ENCODE results near the gene HIPK3. TPM values are rescaled to one million over a fixed set of nuclear protein-coding genes. Genes with fewer than 3 reads are reported as not detected.

HIPK3 gene
- polyA plus RNA-seq, 1 donor (not counting 4 experiments of a cell fraction or from before 2014, with no cell fraction given) = 37.3 TPM

DNA sequence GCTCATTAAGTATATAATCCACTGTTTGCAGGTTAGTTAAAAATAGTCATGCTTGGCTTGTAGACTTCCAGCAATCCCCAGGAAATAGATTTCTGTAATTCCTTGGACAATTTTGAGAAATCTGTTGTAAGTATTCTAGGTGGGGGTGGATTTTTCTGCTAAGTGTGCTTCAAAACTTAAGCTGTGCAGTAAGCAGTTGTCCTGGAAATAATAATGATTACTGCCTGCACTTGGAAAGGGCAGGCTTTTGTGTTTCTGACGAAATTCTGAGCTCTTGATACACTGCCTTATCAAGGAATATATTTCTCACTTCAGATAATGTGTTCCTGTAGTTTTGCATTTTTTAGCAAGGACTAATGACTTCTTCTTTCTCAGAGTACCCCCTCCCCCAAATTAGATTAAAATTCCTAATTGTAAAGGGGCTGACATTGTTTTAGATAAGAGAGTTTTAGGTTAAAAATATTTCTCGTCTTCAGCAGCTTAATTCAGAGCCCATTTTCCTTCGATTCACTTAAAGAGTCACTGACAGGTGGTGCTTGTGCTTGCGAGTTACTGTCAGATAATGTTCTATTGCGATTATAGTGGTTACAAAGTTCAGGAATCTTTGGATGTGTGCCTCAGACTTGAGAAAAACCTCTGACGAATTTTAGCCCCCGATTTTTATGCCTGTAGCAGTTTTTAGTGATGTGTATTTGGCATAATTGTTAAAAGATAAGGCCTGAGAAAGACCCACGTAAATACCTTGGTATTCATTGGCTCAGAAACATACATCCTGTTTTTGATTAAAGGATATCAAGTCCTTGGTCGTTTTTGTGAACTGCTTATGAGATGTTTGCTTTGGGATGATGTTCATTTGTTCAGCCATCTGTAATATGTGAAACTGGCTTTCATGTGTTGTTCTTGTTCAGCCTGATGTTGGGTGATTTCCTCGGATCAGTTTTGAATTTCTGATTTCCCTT is 120.5 kb downstream of the HIPK3 start:
- Histone ChIP-seq H2AFZ (ENCODE audit: control insufficient read depth, low read length) (no peak overlapping the region), H3K4me2 (ENCODE audit: control insufficient read depth, extremely low read depth, insufficient read depth, low read depth, low read length) (peak overlapping the region; percentile 82), H3K9me1 (ENCODE audit: control insufficient read depth, extremely low read depth, insufficient read depth, low read length) (no peaks in the 10 kb centered on the region), H4K20me1 (ENCODE audit: control insufficient read depth, extremely low read depth, insufficient read depth, low read length) (no peaks in the 10 kb centered on the region), H3K36me3 (ENCODE audit: control insufficient read depth in 2 of 2, extremely low read depth in 1 of 2, insufficient read depth in 2 of 2, low read length in 2 of 2) (no peaks in the 10 kb centered on the region), H3K27me3 (ENCODE audit: control insufficient read depth, extremely low read depth, insufficient read depth, low read length) (peaks cover 12% of the 10 kb centered on the region), H3K4me1 (ENCODE audit: control insufficient read depth, extremely low read depth, insufficient read depth, low read length) (peaks cover 16% of the 10 kb centered on the region), H3K27ac (ENCODE audit: control insufficient read depth, insufficient read depth, low read length) (no peak overlapping the region), H3K9me3 (ENCODE audit: control insufficient read depth, low read depth, low read length) (no peaks in the 10 kb centered on the region), H3K79me2 (ENCODE audit: control insufficient read depth, insufficient read depth, low read length) (peaks cover 8% of the 10 kb centered on the region), H3K4me3 (ENCODE audit: control insufficient read depth in 2 of 3, extremely low read depth in 1 of 3, insufficient read depth in 2 of 3, low read depth in 1 of 3, low read length in 3 of 3) (peak overlapping the region; percentile 40 to 60 (median 56)), H3K9ac (ENCODE audit: control insufficient read depth, extremely low read depth, insufficient read depth, low read length) (no peak overlapping the region)
- TF ChIP-seq, protein P1, sequence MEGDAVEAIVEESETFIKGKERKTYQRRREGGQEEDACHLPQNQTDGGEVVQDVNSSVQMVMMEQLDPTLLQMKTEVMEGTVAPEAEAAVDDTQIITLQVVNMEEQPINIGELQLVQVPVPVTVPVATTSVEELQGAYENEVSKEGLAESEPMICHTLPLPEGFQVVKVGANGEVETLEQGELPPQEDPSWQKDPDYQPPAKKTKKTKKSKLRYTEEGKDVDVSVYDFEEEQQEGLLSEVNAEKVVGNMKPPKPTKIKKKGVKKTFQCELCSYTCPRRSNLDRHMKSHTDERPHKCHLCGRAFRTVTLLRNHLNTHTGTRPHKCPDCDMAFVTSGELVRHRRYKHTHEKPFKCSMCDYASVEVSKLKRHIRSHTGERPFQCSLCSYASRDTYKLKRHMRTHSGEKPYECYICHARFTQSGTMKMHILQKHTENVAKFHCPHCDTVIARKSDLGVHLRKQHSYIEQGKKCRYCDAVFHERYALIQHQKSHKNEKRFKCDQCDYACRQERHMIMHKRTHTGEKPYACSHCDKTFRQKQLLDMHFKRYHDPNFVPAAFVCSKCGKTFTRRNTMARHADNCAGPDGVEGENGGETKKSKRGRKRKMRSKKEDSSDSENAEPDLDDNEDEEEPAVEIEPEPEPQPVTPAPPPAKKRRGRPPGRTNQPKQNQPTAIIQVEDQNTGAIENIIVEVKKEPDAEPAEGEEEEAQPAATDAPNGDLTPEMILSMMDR (optimal IDR thresholded peaks at IDR 0.05 in 1 of 3, IDR thresholded peaks at IDR 0.05 in 1 of 3, conservative IDR thresholded peaks at IDR 0.05 in 1 of 3; ENCODE audit: extremely low read depth in 1 of 3, insufficient read depth in 2 of 3, low read length in 3 of 3) = no peak
- TF ChIP-seq EZH2 (IDR thresholded peaks at IDR 0.05; ENCODE audit: low read length) = no peak
- no peak for DNase-seq (ENCODE audit: low read depth, low spot score)
- dilution Hi-C loops (cut with MboI; ENCODE audit: extremely low pct_ligation_motif_present, low sequenced_read_pairs) = no loop called here
- no peak for FAIRE-seq

DNA sequence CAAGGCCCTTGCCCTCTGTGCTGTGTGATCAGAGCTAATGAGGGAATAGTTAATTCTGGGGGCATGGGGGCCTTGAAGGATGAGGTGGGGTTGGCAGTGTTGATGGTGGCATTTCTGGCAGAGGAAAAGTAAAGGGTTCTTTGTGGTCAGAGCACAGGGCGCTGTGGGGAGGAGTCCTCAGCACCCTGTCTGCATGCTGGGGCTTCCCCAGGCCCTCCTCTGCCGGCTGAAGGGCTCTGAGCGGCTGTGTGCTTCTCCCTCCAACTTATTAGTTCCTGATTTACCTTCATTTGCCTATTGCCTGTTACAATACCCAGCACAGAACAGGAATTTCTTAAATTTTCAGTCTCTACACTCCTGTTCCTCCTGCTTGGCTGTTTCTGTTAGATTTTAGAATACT is 122.8 kb downstream of the HIPK3 start:
- Histone ChIP-seq H3K9me1 (ENCODE audit: control insufficient read depth, extremely low read depth, insufficient read depth, low read length) (no peaks in the 10 kb centered on the region), H3K27me3 (ENCODE audit: control insufficient read depth, extremely low read depth, insufficient read depth, low read length) (peaks cover 12% of the 10 kb centered on the region), H3K36me3 (ENCODE audit: control insufficient read depth in 2 of 2, extremely low read depth in 1 of 2, insufficient read depth in 2 of 2, low read length in 2 of 2) (no peaks in the 10 kb centered on the region), H3K9ac (ENCODE audit: control insufficient read depth, extremely low read depth, insufficient read depth, low read length) (no peak overlapping the region), H4K20me1 (ENCODE audit: control insufficient read depth, extremely low read depth, insufficient read depth, low read length) (no peaks in the 10 kb centered on the region), H3K4me3 (ENCODE audit: control insufficient read depth in 2 of 3, extremely low read depth in 1 of 3, insufficient read depth in 2 of 3, low read depth in 1 of 3, low read length in 3 of 3) (no peak overlapping the region), H3K79me2 (ENCODE audit: control insufficient read depth, insufficient read depth, low read length) (peaks cover 8% of the 10 kb centered on the region), H3K4me2 (ENCODE audit: control insufficient read depth, extremely low read depth, insufficient read depth, low read depth, low read length) (no peak overlapping the region), H2AFZ (ENCODE audit: control insufficient read depth, low read length) (no peak overlapping the region), H3K9me3 (ENCODE audit: control insufficient read depth, low read depth, low read length) (no peaks in the 10 kb centered on the region), H3K27ac (ENCODE audit: control insufficient read depth, insufficient read depth, low read length) (no peak overlapping the region), H3K4me1 (ENCODE audit: control insufficient read depth, extremely low read depth, insufficient read depth, low read length) (peaks cover 10% of the 10 kb centered on the region)
- dilution Hi-C loops (cut with MboI; ENCODE audit: extremely low pct_ligation_motif_present, low sequenced_read_pairs) = no loop called here
- no peak for TF ChIP-seq EZH2 (IDR thresholded peaks at IDR 0.05; ENCODE audit: low read length)
- TF ChIP-seq, protein P1 (optimal IDR thresholded peaks at IDR 0.05 in 1 of 3, IDR thresholded peaks at IDR 0.05 in 1 of 3, conservative IDR thresholded peaks at IDR 0.05 in 1 of 3; ENCODE audit: extremely low read depth in 1 of 3, insufficient read depth in 2 of 3, low read length in 3 of 3) = no peak
- DNase-seq (ENCODE audit: low read depth, low spot score) (no peak), FAIRE-seq (no peak)

All from keratinocyte (primary cell).